Stomach (tissue), 4 donors: ENCODE results near the gene DPP10.

Experiments used
- EP300 ChIP-seq: sonication (generic); formaldehyde crosslinking; IDR thresholded peaks from one replicate; pipeline ENCODE4 v1.6.1; 2017; ENCODE audit warnings: antibody characterized with exemption
- TF ChIP-seq, protein P1 (sequence below), 7 experiments: fragments of 450-650 bp in 4 of 7; fragments of 200-600 bp in 3 of 7; sonication (generic) in 3 of 7; IDR thresholded peaks; one replicate each; pipeline ENCODE4 v1.5.1; 2016 to 2019; ENCODE audit warnings: antibody characterized with exemption in 7 of 7, control low read depth in 2 of 7, mild to moderate bottlenecking in 1 of 7

DNA sequence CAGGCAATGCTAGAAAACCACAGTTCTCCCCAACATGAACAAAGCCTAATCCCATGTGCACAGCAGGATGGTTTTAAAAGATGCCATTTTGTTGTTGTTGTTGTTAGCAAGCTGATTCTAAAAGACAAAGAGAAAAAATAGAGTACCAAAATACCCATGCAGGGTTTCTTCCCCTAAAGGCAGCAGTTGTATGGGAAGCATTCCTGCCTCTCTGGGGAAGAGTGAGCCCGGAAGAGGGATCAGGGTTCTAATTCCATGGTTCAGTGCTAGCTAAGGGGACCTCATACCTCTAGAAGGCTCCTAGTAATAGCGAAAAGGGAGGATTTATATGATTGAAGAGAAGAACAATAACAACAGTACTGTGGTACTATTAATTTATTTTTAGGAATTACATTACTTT, 327.6 kb downstream of the DPP10 start:
- TF ChIP-seq EP300, result no peak
- TF ChIP-seq, protein P1, sequence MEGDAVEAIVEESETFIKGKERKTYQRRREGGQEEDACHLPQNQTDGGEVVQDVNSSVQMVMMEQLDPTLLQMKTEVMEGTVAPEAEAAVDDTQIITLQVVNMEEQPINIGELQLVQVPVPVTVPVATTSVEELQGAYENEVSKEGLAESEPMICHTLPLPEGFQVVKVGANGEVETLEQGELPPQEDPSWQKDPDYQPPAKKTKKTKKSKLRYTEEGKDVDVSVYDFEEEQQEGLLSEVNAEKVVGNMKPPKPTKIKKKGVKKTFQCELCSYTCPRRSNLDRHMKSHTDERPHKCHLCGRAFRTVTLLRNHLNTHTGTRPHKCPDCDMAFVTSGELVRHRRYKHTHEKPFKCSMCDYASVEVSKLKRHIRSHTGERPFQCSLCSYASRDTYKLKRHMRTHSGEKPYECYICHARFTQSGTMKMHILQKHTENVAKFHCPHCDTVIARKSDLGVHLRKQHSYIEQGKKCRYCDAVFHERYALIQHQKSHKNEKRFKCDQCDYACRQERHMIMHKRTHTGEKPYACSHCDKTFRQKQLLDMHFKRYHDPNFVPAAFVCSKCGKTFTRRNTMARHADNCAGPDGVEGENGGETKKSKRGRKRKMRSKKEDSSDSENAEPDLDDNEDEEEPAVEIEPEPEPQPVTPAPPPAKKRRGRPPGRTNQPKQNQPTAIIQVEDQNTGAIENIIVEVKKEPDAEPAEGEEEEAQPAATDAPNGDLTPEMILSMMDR (IDR thresholded peaks at IDR 0.05), result no peak
